Stomach (tissue), 4 donors: ENCODE data around the gene SRGAP2B.
"Not testable (repeated sequence)": the region's sequence is repeated elsewhere in the genome, so short reads cannot be mapped to it uniquely, and the experiment has no call there.

Experiments used
- POLR2A ChIP-seq, 4 donors: fragments of 450-650 bp; IDR thresholded peaks; one replicate each; pipeline ENCODE4 v1.6.1; 2016; ENCODE audit warnings: antibody characterized with exemption in 4 of 4, control low read depth in 2 of 4, mild to moderate bottlenecking in 1 of 4, moderate library complexity in 1 of 4
- TF ChIP-seq, protein P1 (sequence below), 7 experiments: fragments of 450-650 bp in 4 of 7; fragments of 200-600 bp in 3 of 7; sonication (generic) in 3 of 7; IDR thresholded peaks; one replicate each; pipeline ENCODE4 v1.5.1; 2016 to 2019; ENCODE audit warnings: antibody characterized with exemption in 7 of 7, control low read depth in 2 of 7, mild to moderate bottlenecking in 1 of 7

DNA sequence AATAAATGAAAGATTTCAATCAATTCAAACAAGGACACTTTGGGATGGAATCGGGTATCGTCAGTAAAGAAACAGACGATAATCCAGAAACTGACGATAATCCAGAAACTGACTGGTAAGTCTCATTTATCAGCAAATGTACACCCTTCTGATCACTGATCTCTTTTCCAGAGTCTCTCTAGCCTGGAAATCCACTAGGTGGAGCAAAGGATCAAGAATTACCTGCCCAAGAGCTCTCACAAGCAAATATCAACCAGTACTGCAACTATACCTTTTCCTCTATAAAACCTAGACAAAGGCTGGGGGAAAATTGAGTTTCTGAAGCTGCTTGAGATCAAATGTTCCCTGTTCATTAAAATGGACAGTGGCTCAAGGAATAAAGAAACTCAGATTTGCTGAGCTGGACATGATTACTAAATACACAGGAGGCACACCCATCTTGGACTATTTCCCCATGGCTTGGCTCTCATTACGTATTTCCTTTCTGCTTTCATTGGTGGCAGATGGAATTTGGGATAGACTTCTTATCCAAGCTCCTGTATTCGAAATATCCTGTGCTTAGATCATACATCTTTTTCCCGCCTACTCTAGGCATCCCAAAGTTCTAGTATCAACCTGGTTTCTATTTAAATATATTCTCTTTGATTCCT lies 29.0 kb upstream of the SRGAP2B start:
- TF ChIP-seq, protein P1, sequence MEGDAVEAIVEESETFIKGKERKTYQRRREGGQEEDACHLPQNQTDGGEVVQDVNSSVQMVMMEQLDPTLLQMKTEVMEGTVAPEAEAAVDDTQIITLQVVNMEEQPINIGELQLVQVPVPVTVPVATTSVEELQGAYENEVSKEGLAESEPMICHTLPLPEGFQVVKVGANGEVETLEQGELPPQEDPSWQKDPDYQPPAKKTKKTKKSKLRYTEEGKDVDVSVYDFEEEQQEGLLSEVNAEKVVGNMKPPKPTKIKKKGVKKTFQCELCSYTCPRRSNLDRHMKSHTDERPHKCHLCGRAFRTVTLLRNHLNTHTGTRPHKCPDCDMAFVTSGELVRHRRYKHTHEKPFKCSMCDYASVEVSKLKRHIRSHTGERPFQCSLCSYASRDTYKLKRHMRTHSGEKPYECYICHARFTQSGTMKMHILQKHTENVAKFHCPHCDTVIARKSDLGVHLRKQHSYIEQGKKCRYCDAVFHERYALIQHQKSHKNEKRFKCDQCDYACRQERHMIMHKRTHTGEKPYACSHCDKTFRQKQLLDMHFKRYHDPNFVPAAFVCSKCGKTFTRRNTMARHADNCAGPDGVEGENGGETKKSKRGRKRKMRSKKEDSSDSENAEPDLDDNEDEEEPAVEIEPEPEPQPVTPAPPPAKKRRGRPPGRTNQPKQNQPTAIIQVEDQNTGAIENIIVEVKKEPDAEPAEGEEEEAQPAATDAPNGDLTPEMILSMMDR (IDR thresholded peaks at IDR 0.05): not testable (repeated sequence)
- TF ChIP-seq POLR2A (IDR thresholded peaks at IDR 0.05): not testable (repeated sequence)
